ENCODE data around the gene ARID3B.
"Not testable (repeated sequence)": the region's sequence is repeated elsewhere in the genome, so short reads cannot be mapped to it uniquely, and the experiment has no call there.

The ARID3B gene

DNA sequence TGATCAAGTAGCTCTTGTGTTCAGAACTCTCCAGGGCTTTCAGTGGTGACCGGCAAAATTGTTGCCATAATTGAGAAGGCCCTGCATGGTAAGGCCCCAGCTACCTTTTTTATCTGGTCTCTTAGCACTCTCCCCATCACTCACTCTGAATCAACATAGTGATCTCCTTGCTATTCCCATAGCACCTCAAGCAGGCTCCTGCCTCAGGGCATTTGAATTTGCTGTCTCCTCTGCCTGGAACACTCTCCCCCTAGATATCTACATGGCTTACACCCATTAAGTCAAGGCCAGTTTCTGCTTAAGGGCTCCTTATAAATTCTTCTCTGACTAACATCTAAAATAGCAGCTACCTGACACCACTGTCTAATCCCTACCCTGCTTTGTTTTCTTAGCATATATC lies 3.3 kb upstream of the ARID3B start:
- DNase-seq = no peak

DNA sequence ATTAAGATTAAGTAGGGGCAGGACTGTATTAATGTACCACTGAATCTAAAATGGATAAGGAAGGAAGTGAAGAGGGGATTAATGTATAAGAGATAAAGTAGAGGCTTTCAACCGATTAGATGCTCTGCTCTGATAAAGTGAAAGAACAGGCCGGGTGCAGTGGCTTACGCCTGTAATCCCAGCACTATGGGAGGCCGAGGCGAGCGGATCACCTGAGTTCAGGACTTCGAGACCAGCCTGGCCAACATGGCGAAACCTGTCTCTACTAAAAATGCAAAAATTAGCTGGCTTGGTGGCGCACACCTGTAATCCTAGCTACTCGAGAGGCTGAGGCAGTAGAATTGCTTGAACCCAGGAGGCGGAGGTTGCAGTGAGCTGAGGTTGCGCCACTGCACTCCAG lies 1.5 kb upstream of the ARID3B start:
- DNase-seq = not testable (repeated sequence)

DNA sequence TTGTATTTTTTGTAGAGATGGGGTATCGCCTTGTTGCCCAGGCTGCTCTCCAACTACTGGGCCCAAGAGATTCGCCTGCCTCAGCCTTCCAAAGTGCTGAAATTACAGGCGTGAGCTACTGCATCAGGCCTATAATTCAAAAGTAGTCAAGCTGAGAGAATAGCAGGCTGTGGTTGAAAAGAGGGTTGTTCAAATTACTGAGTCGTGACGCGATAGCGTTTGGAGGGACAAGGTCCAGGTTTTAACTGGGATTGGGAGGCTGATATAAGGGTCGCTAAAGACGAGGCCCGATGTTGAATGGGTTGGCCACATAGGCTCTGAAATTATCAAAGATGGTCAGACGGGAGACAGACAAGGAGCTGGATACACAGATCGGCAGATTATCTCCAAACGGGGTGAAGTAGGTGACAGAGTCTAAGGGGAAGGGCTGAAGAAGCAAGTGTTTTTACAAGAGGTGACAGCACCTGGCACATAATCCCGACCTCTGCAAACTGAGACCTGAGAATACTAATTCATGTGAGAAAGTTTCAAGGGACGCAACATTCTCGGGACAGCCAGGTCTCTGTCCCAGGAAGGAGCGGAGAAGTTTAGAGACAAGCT lies 759 bp upstream of the ARID3B start:
- DNase-seq = no peak

GRCh38 chr15:74541494-74542165 lies 610 bp downstream of the ARID3B start:
- no peak for DNase-seq

DNA sequence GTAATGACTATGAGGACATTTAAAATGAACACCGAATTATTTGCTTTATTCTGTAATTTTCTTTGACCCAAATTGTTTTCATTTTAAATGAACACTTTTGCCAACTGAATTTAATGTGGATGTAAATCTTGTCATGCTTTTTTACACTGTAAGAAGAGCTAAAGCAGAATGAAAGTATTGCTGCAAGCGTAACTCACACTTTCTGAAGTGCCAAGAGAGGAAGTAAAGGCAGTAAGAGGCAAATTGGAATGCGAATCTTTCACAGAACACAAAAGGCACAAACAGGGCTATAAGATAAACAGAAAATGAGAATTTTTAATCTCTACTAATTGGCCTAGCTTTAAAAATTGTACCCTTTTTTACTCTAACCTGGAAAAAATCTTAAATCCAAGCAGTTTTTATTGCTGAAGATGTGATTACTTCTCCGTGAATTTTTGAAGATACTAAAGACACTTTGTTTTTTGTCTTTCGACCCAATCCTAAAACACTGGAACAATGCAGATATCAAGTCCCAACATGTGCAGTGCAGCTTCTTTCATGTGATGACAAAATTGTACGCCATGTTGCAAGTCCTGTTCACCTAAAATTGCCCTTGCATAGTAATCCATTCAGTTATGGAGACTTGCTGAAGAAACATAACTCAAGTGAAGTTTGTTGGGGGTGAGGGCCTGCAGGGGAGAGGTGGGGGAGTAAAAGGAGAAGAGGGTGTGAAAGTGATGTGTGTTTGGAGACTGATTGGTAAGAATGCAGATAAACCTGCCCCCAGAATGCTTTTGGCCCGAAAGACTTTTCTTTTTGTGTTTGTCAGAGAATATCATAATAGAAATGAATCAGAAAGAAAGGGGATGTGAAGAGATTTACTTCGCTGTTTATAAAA lies 1.4 kb downstream of the ARID3B start:
- no peak for DNase-seq

DNA sequence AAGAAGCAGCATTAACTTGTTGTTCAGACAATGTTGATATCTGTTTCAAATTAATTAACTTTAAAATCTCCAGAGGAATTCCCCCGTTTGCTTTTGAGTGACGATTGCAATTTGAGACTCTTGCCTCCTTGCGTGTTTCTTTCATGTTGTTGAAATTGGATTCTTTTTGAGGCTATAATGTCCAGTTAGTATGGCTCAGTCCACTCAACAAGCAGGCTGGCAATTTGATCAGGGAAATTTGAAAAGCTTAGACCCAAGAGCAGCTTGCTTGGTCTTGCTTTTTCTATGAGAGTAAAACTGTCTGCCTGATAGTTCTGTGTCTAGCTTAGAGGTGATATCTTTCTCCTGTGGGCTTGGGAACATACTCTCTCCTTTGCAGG lies 2.0 kb downstream of the ARID3B start:
- DNase-seq = no peak

DNA sequence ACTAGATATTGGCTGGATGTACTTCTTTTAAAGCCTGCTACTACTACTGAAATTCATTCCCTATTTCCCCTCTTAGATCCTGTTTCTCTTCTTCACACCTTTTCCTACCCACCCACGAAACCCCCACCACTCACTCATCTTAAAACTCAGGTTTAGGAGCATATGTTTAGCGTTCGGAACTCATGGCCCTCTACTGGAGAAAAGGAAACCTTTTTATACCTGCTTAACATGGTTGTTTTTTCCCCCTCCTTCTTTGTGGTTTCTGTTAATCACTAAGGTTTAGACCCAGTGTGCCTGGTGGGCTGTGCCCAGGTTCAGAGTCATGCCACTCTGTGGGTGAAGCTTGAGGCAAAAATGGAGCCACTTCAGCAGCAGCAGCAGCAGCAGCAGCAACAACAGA lies 2.6 kb downstream of the ARID3B start:
- DNase-seq = no peak

- DNase-seq = no peak
Measured at GRCh38 chr15:74545086-74545485, 4.1 kb downstream of the ARID3B start.

DNA sequence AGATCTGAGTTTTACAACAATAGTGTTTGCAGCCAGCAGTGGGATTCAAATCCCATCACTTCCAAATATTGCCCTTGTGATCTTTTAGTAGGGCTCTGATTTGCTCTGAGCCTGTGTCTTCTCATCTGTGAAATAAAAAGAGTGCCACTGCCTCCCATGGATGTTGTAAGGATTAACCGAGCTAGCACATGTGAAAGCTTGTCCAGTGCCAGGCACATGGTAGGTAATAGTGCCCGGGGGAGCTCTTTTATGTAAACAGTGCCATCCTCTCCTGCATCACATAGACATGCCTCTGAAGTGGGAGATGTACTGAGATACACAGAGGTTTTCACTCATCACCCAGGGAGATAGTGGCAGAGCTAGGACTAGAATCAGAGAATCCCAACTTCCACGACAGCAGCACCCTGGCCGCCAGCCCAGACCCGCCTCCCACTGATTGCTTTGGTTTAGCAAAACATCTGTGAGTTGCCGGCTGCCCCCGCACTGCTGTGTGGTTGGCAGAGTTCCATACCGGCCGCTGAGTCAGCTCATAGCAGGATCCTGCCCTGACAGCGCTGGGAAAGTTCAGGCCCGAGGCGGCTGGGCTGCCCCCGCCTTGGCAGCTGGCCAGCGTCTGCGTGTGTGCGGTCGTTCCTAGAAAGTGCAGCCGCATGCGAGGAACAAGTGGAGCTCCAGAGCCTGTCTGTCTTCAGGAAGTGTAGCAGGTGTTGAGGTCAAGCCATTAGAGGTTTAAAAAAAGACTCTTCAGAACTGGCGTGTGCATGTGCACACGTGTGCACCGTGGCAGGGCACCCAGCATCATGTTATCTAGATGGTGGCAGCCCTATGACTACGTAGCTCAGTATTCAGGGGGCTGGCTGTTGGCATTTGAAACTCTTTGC lies 5.0 kb downstream of the ARID3B start:
- peak; percentile 91 for DNase-seq

DNA sequence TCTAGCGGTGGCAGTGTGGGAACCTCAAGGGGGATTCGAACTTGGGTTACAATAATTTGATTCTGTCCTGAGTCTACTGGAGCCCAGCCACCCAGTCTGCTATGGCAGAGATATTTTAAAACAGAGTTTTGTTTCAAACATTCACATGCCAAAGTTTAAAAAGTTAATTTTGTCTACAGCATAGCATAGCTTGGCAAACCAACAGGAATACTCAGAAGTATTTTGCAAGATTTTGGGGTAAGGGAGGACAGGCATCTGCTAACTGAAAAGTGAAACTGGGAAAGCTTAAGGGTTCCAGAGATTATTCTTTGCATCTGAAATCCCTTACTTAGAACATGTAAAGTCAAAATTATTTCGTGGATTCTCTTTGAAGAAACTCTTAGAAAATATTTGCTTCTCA lies 6.6 kb downstream of the ARID3B start:
- no peak for DNase-seq

GRCh38 chr15:74548241-74548640 lies 7.2 kb downstream of the ARID3B start:
- no peak for DNase-seq

DNA sequence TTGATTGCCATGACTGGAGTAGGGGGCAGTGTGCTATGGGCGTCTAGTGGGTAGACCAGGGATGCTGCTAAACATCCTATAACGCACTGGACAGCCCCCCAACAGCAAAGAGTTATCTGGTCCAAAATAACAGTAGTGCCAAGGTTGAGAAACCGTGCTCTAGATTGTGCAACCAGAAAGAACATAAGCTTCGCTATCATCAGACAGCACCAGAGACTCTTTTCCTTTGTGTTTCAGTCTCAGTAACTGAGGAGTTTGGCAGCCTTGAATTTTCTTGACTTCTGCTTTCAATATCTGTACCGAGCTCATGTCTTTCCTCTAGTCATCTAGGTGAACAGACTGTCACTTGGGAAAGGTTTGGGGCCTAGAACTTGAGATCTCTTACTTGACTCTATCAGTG lies 8.8 kb downstream of the ARID3B start:
- no peak for DNase-seq

- DNase-seq = no peak
Measured at GRCh38 chr15:74551714-74552113, 10.7 kb downstream of the ARID3B start.

DNA sequence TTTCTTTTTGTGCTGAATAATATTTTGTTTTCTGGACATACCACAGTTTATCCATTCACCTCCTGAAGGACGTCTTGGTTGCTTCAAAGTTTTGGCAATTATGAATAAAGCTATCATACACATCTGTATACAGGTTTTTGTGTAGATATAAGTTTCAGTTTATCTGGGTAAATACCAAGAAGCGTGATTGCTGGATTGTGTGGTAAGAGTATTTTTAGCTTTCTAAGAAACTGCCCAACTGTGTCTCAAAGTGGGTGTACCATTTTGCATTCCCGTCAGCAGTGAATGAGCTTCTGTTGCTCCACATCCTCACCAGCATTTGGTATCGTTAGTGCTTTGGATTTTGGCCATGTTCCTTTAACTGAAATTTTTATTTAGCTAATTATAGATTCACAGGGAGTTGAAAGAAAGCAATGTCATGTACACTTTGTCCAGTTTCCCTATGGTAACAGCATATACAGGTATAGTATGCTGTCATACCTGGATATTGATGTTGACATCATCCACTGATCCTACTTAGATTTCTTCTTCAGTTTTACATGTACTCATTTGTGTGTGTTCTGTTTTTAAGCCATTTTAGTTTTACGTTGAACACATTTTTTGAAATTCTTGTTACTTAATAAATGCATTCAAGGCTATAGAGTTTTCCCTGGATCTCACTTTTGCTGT lies 11.9 kb downstream of the ARID3B start:
- no peak for DNase-seq

DNA sequence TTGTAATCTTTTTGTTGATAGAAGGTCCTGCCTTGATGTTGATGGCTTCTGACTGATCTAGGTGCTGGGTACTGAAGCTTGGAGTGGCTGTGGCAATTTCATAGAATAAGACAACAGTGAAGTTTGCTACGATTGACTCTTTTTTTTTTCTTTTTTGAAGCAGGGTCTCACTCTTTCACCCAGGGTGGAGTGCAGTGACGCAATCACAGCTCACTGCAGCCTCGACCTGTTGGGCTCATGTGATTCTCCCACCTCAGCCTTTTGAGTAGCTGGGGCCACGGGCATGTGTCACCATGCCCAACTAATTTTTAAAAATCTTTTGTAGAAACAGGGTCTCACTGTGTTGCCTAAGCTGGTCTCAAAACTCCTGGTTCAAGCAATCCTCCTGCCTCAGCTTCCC lies 14.2 kb downstream of the ARID3B start:
- no peak for DNase-seq

DNA sequence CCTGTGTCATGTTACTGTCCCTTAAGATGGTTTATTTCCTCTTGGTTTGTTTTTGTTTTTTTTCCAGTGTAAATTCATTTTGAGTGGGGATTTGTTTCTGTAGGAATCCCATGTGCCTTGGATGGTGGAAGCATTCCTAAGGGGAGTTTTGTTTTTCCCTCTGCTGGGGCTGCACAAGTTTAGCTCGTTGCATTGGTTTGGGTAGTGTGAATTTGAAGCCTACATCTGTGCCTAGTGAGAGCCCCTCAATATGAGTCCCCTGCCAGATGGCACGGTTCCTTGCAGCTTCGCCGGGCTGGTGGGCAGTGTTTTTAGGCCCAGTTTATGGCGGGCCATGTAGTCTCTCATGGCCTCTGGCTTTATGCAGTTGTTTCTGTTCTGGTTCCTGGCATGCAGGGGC lies 17.7 kb downstream of the ARID3B start:
- no peak for DNase-seq

- DNase-seq = no peak
Measured at GRCh38 chr15:74563442-74563841, 22.4 kb downstream of the ARID3B start.

GRCh38 chr15:74564182-74564581 lies 23.2 kb downstream of the ARID3B start:
- no peak for DNase-seq

DNA sequence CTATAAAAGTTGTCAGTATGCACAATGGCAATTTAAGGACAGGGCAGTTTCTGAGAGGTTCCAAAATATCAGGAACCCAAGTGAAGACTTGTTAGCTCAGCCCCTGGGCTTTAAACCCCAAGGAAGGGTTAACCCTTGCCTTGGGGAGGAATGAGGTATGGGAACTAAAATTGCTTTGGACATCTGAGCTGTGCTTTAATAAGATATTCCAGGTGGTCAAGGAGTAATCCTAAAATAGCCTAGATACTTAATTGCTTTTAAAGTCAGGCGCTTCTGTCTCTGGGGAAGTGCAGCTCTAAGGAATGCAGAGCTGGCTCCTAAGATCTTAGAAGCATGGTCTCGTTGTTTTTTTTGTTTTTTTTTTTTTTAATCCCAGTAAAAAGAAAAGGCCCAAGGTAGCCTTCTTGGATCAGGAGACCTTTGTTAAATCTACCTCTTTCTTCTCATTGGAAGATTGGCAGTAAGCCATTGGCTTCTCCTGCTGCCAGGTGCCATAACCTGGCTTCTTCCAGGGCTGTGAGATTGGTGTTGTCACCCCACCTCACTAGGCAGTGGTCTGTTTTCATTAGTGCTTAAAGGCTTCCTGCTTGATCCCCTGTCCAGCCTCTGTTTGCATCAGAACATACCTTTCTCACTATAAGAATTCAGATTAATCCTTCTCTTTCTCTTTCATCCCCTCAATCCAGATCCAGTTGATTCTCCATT lies 24.5 kb downstream of the ARID3B start:
- DNase-seq = no peak

DNA sequence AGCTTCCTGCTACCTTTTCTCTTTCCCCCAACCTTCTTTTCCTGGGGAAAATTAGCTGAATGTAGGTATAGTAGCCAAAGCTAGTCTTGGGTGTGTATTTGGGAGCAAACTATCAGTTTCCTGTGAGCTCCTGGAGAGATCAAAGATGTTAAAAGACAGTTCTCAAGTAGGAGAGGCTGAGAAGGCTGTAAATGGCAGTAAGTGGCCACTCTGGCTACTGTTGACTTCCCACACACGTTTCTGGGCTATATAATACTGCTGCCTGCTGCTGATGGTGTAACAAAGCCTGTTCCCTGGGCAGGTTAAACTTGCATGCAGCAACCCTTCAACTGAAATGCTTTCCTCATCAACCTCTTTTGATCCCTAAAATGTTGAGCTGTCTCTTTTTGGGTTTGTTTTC lies 27.6 kb downstream of the ARID3B start:
- DNase-seq = no peak

DNA sequence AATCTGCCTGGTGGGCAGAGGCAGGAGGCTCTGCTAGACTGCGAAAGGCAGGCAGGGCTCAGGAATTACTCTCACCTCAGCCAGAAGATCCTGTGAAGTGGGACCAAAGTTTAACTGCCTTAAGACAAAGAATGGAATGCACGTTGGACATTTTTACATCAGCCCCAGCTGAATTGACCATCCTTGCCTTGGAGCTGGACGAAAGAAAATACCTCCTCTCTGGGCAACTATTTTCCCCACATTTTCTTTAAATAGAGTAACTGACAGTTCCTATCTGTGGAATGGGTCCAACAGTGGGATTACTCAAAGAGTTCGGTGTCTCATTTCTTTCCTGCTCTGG lies 28.7 kb downstream of the ARID3B start:
- no peak for DNase-seq

- no peak for DNase-seq
Measured at GRCh38 chr15:74571191-74571590, 30.2 kb downstream of the ARID3B start.

Measured in NCI-H510A treated with DMSO at 0.1 percent for 48 hours (cell line).